GM12892 (cell line): ENCODE measurements around the gene ASB2.

Source experiments
- POLR2A ChIP-seq: IDR thresholded peaks from 2 replicates; pipeline ENCODE4 v1.6.1; 2011; ENCODE audit warnings: low read depth, low read length, control low read depth
- POLR2AphosphoS5 ChIP-seq: IDR thresholded peaks from 2 replicates; pipeline ENCODE4 v1.6.1; 2011; ENCODE audit warnings: low read depth, low read length, control low read depth

- TF ChIP-seq POLR2A (no peak), POLR2AphosphoS5 (peak; percentile 21; the same call in 1 of the 2 replicates)
Observed at GRCh38 chr14:93977171-93977570, 801 bp upstream of the ASB2 start.
